ENCODE results near the gene NLRX1.

The NLRX1 gene

DNA sequence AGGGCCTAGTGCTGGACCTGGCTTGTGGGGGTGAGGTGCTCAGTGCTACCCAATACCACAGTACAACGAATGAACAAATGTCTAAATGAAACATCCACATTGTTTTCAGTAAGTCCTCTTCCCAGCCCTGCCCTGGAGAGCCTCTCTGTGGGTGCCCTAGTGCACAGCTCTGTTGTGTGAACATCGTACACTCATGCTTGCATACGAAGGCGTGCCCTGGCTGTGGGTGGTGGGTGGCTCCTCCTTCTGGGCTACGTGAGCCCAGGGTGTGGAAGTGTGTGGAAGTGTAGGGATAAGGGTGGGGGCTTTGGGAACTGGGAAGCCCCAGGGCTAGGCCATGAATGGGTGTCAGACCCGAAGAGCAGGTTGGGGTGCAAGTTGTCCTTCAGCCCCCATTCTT, 592 bp upstream of the NLRX1 start:
- H3K27ac ChIP-seq, result no peak overlapping the region
- TF ChIP-seq ZFX (IDR thresholded peaks at IDR 0.05; ENCODE audit: borderline replicate concordance), result no peak
- TF ChIP-seq, protein P1, sequence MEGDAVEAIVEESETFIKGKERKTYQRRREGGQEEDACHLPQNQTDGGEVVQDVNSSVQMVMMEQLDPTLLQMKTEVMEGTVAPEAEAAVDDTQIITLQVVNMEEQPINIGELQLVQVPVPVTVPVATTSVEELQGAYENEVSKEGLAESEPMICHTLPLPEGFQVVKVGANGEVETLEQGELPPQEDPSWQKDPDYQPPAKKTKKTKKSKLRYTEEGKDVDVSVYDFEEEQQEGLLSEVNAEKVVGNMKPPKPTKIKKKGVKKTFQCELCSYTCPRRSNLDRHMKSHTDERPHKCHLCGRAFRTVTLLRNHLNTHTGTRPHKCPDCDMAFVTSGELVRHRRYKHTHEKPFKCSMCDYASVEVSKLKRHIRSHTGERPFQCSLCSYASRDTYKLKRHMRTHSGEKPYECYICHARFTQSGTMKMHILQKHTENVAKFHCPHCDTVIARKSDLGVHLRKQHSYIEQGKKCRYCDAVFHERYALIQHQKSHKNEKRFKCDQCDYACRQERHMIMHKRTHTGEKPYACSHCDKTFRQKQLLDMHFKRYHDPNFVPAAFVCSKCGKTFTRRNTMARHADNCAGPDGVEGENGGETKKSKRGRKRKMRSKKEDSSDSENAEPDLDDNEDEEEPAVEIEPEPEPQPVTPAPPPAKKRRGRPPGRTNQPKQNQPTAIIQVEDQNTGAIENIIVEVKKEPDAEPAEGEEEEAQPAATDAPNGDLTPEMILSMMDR (IDR thresholded peaks at IDR 0.05), result no peak

DNA sequence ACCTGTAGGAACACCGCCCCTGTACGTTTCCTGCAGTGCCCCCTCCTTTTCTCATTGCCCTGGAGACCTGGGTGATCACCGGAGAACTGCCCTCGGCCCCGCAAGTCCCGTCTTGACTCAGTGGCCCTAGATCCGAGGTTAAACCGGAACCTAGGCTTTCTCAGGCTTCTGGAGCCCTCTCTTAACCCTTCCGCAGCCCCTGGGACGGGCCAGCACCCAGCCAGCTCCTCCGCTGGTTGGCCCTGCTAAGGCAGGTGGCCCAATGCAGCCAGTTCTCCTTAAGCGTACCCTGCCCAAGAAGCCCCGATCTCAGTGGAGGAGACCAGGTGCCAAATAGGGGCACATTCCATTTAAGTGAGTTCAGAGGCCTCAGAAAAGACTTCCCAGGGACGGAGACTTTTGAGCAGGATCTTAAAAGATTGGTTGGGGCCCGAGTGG, 776 bp downstream of the NLRX1 start:
- peak overlapping the region; percentile 65 for H3K27ac ChIP-seq
- TF ChIP-seq, protein P1 (IDR thresholded peaks at IDR 0.05), result no peak
- no peak for TF ChIP-seq ZFX (IDR thresholded peaks at IDR 0.05; ENCODE audit: borderline replicate concordance)

DNA sequence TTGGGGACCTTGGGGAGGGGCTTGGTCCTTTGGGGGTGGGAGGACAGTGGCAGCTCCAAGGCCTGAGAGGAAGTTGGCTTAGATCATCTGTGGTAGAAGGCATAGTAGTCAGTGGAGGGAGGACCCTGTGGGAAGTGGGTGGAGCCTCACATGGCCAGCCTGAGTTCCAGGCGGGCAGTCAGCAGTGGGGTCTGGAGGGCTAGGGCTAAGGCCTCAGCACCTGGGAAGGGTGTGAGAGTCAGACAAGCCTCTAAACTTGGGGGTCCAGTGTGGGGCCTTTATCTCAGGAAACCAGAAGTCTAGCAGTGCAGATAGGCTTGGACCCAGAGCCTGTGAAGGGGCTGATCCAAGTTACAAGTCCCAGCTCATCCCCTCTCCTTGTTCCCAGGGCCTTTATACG, 4.0 kb downstream of the NLRX1 start:
- TF ChIP-seq ZFX (IDR thresholded peaks at IDR 0.05; ENCODE audit: borderline replicate concordance), result no peak
- TF ChIP-seq, protein P1 (IDR thresholded peaks at IDR 0.05), result no peak
- no peak overlapping the region for H3K27ac ChIP-seq

DNA sequence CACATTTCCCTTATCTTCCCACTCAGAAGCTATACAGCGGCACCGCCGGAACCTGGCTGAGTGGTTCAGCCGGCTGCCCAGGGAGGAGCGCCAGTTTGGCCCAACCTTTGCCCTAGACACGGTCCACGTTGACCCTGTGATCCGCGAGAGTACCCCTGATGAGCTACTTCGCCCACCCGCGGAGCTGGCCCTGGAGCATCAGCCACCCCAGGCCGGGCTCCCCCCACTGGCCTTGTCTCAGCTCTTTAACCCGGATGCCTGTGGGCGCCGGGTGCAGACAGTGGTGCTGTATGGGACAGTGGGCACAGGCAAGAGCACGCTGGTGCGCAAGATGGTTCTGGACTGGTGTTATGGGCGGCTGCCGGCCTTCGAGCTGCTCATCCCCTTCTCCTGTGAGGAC, 4.9 kb downstream of the NLRX1 start:
- no peak overlapping the region for H3K27ac ChIP-seq
- TF ChIP-seq ZFX (IDR thresholded peaks at IDR 0.05; ENCODE audit: borderline replicate concordance), result no peak
- TF ChIP-seq, protein P1 (IDR thresholded peaks at IDR 0.05), result no peak

DNA sequence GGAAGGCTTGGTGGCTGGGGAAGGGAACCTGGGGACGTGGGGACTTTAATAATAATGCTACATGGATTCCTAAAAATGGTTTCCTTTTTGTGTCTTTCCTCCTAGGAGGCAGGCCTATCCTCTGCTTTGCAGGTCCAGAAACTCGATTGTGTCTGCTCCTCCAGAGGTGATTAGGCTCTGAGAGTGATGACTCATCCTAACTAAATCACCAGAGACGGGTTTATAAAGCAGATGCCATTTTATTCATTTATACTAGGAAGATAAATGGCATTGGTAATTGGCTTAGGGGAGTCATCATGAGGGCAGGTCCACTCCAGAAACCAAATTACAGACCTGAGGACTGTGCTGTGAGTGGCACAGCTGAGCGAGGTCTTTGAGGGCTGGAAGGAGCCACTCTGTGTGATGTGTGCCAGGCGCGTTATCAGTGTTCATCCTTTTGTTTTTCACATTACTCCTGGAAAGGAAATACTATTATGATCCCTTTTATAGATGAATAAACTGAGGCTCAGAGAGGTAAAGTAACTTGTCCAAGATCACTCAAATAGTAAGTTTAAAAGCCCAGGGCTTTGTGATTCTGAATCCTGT, 7.1 kb downstream of the NLRX1 start:
- TF ChIP-seq ZFX (IDR thresholded peaks at IDR 0.05; ENCODE audit: borderline replicate concordance), result no peak
- TF ChIP-seq, protein P1 (IDR thresholded peaks at IDR 0.05), result no peak

DNA sequence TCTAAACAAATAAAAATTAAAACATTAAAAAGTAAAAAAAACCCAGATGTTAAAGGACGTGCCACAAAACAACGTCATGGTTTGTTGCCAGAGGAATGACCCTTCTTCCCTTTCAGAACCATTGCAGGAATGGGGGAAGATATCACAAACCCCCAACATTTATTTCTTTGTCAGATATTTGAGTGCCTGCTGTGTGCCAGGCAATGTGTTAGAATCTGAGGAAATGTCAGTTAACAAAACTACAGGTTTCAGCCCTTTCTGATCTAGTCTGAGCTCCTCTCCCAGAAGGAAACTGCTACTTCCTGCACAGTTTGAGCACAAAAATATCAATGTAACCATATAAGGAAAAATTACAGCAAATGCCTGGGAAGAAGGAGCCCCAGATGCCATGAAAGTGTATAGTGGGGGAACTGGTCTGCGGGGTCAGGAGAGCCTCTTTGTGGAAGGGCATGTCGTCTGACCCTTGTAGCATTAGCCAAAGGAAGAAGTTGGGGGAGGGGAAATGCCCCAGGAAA, 9.7 kb downstream of the NLRX1 start:
- no peak overlapping the region for H3K27ac ChIP-seq
- TF ChIP-seq, protein P1 (IDR thresholded peaks at IDR 0.05), result no peak
- TF ChIP-seq ZFX (IDR thresholded peaks at IDR 0.05; ENCODE audit: borderline replicate concordance), result no peak

More for the DNA sequence above, 7.1 kb downstream of the NLRX1 start:
- no peak overlapping the region for H3K27ac ChIP-seq

DNA sequence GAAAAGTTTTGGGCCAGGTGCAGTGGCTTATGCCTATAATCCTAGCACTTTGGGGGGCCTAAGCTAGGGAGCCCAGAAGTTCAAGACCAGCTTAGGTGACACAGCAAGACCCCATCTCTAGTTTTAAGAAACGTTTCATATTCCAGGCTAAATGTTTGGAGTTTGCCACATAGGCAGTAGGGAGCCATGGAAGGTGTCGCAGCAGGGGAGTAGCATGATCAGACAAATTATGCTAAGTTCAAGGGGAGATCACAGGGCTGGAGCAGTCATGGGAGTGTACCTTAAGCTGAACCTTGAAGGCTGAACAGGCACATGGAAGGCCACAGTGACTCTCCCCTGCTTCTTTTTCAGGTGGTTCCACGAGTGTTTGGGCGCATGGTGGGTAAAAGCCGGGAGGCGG, 10.8 kb downstream of the NLRX1 start:
- TF ChIP-seq ZFX (IDR thresholded peaks at IDR 0.05; ENCODE audit: borderline replicate concordance), result no peak
- TF ChIP-seq, protein P1 (IDR thresholded peaks at IDR 0.05), result no peak
- no peak overlapping the region for H3K27ac ChIP-seq
